A204.1 (cell line): ENCODE results near the gene LTB4R2.

Source experiments
- FAIRE-seq: peaks from 2 replicates; lab custom pipeline; 2012; peaks lifted over from hg19 to GRCh38; lab: Jason Lieb, UNC

The LTB4R2 gene

GRCh38 chr14:24299255-24300191, 10.4 kb upstream of the LTB4R2 start, which contains the start of the genes DHRS1 and NOP9:
TSS of gene DHRS1 (minus strand) at chr14:24299780. CDS start at chr14:24299106, 674 bp downstream.
TSS of gene NOP9 (plus strand) at chr14:24299850. CDS start at chr14:24299955, 105 bp downstream.
- FAIRE-seq: no peak

GRCh38 chr14:24300326-24300980, 9.5 kb upstream of the LTB4R2 start:
- FAIRE-seq: no peak

GRCh38 chr14:24304019-24304387, 5.9 kb upstream of the LTB4R2 start:
- no peak for FAIRE-seq

- no peak for FAIRE-seq
Observed at GRCh38 chr14:24307156-24307574, 2.8 kb upstream of the LTB4R2 start.

GRCh38 chr14:24307575-24308341, 2.2 kb upstream of the LTB4R2 start, which contains the start of gene CIDEB:
TSS of gene CIDEB (minus strand) at chr14:24307977. CDS start at chr14:24307858, 119 bp downstream.
- peak; percentile 19 for FAIRE-seq

DNA sequence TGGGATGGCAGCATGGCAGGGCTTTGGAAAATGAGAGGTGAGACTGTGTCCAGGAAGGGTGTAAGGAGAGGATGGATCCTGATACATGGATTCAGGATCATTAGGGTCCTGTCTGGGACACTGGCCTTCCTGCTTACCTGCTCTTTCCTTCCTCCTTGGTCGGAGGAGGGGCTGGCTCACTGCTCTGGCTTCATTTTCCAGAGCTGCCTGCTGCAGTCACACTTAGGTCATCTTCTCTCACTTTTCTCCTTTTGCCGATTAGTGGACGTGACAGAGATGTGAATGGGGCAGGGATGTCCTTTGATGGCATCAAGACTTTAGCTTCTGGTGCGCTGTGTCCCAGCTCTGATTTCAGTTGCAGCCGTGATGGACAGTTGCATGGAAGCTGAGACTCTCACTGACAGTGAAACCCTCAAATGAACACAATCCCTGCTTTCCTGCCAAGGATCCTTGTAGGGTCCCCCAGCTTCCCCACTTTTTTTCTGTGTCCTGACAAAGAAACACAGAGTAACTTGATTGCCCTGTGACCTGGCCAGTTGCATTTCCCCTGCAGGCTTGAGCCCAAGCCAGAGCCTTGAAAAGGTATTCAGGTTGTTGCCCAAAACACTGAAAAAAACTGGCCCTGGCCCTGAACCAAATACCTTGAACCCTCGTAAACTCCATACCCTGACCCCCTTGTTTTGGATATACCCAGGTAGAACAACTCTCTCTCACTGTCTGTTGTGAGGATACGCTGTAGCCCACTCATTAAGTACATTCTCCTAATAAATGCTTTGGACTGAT, 1.4 kb upstream of the LTB4R2 start:
- FAIRE-seq: no peak

DNA sequence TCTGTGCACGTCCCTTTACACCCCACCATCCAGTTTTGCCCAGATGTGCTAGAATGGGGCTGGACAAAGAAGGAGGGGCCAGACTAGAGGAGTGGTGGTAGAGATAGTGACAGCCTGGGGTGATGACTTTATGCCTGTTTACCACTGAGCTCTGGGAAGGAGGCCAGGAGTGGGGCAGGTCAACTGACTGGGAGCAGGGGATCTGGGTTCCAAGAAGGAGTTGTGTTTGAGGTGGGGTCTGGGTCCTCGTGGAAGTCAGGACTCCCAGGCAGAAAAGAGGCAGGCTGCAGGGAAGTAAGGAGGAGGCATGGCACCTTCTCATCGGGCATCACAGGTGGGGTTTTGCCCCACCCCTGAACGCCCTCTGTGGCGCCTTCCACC, 315 bp downstream of the LTB4R2 start:
- FAIRE-seq: no peak

DNA sequence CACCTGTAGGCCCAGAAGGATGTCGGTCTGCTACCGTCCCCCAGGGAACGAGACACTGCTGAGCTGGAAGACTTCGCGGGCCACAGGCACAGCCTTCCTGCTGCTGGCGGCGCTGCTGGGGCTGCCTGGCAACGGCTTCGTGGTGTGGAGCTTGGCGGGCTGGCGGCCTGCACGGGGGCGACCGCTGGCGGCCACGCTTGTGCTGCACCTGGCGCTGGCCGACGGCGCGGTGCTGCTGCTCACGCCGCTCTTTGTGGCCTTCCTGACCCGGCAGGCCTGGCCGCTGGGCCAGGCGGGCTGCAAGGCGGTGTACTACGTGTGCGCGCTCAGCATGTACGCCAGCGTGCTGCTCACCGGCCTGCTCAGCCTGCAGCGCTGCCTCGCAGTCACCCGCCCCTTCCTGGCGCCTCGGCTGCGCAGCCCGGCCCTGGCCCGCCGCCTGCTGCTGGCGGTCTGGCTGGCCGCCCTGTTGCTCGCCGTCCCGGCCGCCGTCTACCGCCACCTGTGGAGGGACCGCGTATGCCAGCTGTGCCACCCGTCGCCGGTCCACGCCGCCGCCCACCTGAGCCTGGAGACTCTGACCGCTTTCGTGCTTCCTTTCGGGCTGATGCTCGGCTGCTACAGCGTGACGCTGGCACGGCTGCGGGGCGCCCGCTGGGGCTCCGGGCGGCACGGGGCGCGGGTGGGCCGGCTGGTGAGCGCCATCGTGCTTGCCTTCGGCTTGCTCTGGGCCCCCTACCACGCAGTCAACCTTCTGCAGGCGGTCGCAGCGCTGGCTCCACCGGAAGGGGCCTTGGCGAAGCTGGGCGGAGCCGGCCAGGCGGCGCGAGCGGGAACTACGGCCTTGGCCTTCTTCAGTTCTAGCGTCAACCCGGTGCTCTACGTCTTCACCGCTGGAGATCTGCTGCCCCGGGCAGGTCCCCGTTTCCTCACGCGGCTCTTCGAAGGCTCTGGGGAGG, 985 bp downstream of the LTB4R2 start, which contains the start of gene LTB4R:
LTB4R (plus strand) TSS at position 857 of the 959 bp plus-strand sequence. CDS start 4,150 bp downstream, outside the sequence.
- no peak for FAIRE-seq

DNA sequence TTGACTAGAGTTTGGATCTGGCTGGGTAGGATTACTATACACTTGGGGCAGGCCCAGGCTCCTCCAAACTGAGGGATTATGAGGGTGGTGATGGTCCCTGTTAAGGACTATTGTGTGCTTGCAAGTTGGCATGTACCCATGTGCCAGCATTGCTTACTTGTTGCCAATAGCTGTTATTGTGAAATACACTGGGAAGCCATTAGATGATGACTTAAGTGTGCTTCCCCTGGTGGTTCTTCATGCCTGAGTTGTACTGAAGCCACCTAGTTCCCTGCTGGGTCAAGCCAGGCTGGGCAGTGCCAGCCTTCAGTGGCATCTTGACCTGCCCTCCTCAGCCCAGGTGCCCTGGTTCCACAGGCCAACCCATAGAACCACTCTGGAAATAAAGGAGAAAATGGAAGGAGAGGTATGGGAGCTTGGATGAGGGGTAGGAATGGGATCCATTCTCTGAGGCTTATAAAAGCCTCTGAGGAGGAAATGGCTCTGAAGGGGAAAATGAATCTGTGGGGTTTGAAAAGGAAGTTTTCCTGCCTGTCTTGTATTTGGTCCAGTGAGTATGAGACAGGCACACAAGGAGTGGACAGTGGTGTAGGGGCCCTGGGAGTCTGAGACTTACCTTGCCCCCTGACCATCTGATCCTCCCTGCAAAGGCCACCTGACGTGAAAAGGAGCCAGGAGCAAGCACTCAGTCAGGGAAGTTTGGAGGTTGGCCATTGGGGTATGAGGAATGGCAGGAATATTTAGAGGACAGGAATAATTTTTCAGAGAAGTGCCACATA, 2.1 kb downstream of the LTB4R2 start:
- FAIRE-seq: no peak

DNA sequence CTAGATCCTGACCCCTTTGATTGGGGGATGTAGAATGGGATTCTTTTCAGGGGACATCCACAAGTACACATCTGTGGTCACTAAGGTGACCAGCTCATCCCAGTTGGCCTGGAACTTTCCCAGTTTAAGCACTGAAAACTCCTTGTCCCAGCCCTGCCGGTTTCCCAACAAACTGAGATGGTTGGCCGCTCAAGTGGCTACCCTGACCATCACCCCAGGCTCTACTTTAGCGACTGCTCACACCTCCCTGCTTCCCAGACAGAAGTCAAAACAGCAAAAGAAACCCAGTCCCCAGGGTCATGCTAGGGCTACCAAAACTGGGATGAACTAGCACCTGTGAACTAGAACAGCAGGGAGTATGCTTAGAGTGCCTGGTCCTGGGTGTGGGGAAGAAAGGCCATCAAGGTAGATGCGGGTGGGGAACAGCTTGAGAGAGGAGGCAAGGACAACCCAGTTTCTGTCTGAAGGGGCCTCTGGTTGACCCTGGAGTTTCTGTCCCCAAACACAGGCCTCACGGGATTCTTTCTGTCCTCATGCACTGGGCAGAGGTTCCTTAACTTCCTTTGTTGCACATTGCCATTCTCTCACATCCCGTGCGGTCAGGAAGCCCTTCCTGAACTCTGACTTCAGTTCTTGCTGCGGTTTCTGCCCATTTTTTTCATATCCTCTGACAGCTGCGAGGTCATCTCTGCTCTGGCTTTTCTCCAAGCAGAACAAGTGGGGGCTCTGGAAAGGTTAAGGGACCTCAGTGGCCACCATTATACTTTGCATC, 3.0 kb downstream of the LTB4R2 start:
- no peak for FAIRE-seq

DNA sequence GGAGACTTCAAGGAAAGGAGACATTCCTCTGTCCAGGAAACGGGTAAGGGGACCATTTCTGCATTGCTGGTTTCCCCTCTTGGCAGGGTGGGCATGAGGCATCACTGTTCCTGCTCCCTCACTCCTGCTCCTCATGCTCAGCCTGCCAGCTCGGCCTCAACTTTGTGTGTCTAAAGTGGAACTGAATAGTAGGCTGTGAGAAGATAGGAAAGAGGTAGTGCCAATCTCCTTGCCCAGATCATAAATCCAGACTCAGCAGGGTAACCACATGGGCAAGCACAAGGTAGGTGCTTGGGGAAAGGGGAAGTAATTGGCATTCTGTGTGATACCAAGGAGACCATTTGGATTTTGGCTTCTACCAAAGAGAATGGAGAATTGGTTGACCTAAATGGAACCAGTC, 4.0 kb downstream of the LTB4R2 start:
- FAIRE-seq: no peak

GRCh38 chr14:24314377-24315193, 4.6 kb downstream of the LTB4R2 start:
- no peak for FAIRE-seq

DNA sequence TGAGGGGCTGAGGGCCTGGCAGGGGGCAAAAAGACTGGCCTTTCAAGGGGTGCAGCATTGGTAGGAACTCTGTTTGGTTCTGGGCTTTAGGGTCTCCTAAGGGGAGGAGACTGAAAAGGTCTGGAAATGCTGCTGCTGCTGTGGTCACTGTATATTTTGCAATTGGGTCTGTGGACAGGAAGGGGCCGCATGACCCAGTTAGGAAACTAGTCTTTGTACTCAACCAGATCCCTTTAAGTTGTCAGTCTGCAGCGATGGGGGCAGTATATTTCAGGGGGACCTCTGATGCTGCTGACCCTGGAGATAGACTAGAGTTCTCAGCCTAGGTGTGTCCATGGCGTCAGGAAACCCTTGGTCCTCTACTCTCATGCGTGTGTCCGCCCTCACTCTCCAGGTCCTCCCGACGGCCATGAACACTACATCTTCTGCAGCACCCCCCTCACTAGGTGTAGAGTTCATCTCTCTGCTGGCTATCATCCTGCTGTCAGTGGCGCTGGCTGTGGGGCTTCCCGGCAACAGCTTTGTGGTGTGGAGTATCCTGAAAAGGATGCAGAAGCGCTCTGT, 5.4 kb downstream of the LTB4R2 start:
- FAIRE-seq: no peak

- FAIRE-seq: no peak
Observed at GRCh38 chr14:24315807-24316596, 6.1 kb downstream of the LTB4R2 start.

DNA sequence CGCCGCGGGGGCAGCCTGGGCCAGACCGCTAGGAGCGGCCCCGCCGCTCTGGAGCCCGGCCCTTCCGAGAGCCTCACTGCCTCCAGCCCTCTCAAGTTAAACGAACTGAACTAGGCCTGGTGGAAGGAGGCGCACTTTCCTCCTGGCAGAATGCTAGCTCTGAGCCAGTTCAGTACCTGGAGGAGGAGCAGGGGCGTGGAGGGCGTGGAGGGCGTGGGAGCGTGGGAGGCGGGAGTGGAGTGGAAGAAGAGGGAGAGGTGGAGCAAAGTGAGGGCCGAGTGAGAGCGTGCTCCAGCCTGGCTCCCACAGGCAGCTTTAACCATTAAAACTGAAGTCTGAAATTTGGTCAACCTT, 6.6 kb downstream of the LTB4R2 start:
- no peak for FAIRE-seq

GRCh38 chr14:24317141-24317928, 7.4 kb downstream of the LTB4R2 start:
- FAIRE-seq: no peak
